AG09319 (cell line): ENCODE results near the gene PMCH.
A peak's percentile ranks its signal among the peaks of the same experiment; 100 is the strongest.
"Not testable (repeated sequence)": the region's sequence is repeated elsewhere in the genome, so short reads cannot be mapped to it uniquely, and the experiment has no call there.

Source experiments
- DNase-seq: peaks from one replicate; pipeline ENCODE4 v3.0.0-alpha.2; 2010; ENCODE audit warnings: low read depth; ENCODE audit errors: extremely low read depth
- TF ChIP-seq, protein P1 (sequence below): IDR thresholded peaks from 2 replicates; pipeline ENCODE4 v1.5.1; 2011; ENCODE audit warnings: low read depth, mild to moderate bottlenecking, inconsistent platforms, low read length, moderate library complexity

Gene PMCH, protein sequence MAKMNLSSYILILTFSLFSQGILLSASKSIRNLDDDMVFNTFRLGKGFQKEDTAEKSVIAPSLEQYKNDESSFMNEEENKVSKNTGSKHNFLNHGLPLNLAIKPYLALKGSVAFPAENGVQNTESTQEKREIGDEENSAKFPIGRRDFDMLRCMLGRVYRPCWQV

DNA sequence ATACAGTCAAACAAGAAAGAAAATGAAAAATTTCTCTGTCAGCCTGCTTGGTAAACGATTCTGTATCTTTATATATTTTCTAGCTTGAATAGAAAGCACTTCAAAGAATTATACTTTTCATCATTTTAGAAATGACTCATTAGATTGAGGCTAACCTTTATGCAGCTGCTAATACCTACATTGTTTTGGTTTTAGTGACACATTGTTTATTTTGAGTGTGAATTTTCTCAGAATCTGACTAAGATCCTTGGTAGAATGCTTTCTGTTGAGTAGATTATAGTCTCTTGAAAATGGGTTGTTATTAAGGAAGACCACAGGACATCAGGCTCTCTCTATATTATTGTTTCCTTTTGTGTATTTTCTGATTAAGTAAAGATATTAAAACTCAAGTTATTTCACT lies at the start of gene PMCH:
Gene PMCH (minus strand): TSS at position 45 of the 400 bp plus-strand sequence. CDS start 63 bp downstream, outside the sequence.
- no peak for DNase-seq
- TF ChIP-seq, protein P1, sequence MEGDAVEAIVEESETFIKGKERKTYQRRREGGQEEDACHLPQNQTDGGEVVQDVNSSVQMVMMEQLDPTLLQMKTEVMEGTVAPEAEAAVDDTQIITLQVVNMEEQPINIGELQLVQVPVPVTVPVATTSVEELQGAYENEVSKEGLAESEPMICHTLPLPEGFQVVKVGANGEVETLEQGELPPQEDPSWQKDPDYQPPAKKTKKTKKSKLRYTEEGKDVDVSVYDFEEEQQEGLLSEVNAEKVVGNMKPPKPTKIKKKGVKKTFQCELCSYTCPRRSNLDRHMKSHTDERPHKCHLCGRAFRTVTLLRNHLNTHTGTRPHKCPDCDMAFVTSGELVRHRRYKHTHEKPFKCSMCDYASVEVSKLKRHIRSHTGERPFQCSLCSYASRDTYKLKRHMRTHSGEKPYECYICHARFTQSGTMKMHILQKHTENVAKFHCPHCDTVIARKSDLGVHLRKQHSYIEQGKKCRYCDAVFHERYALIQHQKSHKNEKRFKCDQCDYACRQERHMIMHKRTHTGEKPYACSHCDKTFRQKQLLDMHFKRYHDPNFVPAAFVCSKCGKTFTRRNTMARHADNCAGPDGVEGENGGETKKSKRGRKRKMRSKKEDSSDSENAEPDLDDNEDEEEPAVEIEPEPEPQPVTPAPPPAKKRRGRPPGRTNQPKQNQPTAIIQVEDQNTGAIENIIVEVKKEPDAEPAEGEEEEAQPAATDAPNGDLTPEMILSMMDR = no peak

DNA sequence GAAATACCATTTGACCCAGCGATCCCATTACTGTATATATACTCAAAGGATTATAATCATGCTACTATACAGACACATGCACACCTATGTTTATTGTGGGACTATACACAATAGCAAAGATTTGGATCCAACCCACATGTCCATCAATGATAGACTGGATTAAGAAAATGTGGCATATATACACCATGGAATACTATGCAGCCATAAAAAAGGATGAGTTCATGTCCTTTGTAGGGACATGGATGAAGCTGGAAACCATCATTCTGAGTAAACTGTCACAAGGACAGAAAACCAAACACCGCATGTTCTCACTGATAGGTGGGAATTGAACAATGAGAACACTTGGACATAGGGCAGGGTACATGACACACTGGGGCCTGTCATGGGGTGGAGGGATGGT lies 43.2 kb upstream of the PMCH start:
- not testable (repeated sequence) for DNase-seq

DNA sequence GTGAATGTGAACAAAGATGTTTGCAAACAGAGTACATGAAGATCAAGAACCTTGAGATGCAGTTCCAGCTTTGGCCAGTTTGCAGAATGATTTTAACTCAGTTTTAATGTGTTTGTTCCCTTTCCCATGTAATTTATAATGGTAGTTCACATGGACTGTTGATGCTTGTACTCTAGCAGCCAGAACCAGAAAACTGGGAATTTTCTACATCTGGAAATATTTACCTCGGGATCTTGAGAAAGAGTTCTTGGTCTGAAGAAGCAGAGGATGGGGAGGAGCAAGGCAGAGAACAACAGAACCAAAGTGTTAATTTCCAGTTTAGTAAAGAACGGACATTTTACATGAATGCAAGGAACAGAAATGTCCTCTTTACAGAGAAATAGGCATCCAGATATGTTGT lies 37.0 kb upstream of the PMCH start:
- DNase-seq = no peak
- TF ChIP-seq, protein P1 = no peak; the same call in 1 of the 2 replicates

DNA sequence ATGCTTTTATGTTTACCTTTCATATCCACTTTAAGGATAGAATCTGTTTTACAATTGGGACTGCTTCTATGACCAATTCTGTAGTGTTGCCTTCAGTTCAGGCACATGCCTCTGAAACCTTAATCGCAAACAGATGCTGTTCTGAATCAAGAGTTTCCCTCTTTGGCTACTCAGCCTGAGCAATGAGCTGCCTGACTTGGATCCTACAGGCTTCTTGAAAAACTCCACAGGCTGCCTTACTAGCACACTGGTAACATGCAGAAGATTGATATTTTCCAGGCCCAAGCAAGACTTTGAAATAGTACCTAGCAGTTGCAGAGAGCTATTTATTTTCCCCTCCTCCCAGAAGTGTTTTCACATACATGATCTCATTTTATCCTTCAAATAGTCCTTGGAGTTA lies 34.8 kb upstream of the PMCH start:
- TF ChIP-seq, protein P1 = no peak
- peak; percentile 38 for DNase-seq

DNA sequence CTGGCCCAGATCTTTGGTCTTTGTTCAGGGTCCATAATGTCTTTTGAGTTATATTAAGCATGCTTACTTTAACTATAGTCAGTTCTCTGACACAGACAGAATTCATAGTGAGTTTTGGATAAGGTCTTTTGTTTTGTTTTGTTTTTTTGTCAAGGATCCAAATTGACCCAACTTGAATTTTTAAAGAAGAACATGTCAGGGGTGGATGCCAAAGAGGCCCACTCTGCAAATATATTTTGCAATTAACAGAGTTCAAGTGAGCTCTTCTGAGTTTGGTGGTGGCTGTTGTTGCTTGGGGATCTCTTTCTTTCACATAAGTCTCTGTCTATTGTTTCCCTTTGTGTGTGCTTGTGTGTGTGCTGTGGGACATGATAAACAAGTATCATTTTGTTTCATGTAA lies 34.4 kb upstream of the PMCH start:
- TF ChIP-seq, protein P1 = no peak
- DNase-seq = no peak

GRCh38 chr12:102227954-102228353 lies 30.3 kb upstream of the PMCH start:
- TF ChIP-seq, protein P1 = no peak
- DNase-seq = no peak

GRCh38 chr12:102220736-102221135 lies 23.1 kb upstream of the PMCH start:
- TF ChIP-seq, protein P1 = no peak
- DNase-seq = no peak

GRCh38 chr12:102215992-102216691 lies 18.5 kb upstream of the PMCH start:
- peak; percentile 27 for DNase-seq
- TF ChIP-seq, protein P1 = no peak
